ENCODE data around the gene AHRR. TPM values are rescaled to one million over a fixed set of nuclear protein-coding genes. Genes with fewer than 3 reads are reported as not detected.

Gene AHRR
- total RNA-seq, 1 donor from 2014 or later, result 18.7 TPM

DNA sequence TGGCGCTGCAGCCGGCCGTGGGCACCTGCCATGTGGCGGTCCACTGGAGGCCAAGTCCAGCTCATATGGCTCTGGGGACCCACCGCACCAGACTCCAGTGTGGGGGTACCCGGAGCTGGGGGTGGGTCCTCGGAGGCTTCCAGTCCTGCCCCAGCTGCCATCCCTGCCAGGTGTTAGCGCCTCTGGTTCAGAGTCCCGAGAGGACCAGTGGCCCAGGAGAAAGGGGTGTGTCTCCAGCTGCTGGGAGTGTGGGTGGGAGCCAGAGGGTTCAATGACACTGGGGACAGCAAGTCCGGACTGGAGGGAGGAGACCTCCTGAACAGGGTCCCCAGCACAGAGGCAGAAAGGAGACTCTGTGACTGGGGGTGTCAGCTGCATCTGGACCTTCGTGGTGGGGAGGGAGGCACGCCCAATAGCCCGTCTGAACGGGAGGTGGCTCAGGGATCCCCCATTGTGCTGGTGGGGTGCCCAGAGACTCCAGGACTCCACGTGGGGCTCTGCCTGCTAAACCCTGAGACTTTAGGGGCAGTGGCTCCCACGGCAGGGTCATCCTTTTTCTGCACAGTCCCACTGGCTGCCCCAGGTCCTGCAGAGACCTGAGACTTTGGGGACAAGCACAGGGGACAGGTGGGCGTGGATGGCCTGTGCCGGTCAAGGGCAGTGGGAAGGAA is 2.4 kb upstream of the AHRR start:
- intact Hi-C loops (cut with micrococcal nuclease), result no loop called here

DNA sequence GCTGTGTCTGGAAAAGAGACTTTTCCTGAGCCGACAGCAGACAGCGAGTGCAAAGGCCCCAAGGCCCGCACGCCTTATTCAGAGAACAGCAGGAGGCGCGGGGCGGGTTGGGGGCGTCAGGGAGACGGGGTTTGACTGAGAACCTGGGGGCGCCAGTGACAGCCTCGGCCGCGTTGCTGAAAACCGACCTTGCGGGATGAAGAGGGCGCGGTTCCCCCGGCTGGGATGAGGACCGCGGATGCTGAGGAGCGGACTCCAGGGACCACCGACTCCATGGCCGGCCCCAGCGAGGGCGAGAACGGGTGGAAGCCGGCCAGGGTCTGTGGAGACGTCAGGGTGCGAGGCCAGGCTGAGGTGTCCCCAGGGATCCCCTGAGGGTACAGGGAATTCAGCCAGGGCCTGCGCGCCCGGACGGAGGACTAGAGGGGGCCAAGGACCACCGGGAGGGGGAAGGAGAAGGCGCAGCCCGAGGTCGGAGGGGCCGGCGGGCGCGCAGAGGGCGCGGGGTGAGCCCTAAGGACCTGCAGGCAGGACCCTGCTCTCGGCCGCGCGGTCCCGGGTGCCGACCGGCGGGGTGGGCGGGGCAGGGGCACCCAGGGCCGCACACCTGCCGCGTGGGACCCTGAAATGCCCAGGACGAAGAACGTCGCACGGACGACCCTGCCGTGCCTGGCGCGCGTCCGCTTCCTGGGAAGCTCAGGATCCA is 837 bp upstream of the AHRR start:
- intact Hi-C loops (cut with micrococcal nuclease), result loop anchor here (1.0 to 5.0 kb wide), 3 partner anchors 100 to 207 kb away; no protein-coding TSS in a partner anchor

GRCh38 chr5:321726-322251 is 275 bp downstream of the AHRR start:
- intact Hi-C loops (cut with micrococcal nuclease), result loop anchor here (1.0 to 5.0 kb wide), 5 partner anchors 11 to 206 kb away; no protein-coding TSS in a partner anchor

DNA sequence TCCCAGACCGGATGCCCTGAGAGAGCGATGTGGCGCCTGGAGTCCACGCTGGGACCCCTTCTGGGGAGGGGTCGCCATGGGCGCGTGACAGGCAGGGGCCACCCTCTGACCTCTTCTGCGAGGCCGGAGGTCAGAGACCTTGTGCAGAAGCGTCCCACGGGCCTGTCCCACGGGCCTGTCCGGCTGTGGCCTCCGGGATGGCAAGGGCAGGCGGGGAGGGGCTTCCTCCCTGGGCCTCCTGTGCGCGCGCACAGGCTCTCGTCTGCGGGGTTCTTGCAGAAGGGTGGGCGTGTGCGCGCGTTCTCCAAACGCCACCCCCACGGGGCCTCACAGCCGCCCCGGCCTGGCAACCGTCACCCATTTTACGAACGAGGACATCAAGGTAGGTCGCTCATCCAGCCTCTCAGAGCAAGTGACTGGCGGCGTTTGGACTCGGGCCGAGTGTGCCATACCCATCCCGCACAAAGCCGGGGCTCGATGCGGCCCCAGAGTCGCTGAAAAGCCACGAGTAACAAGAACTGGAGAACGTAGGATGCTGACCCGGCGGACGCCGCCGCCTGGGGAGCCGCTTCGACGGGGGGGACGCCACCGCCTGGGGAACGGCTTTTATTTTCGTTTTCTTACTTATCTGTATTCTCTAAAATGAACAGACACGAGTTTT is 897 bp downstream of the AHRR start:
- intact Hi-C loops (cut with micrococcal nuclease), result loop anchor here (1.0 to 5.0 kb wide), 3 partner anchors 10 to 205 kb away; no protein-coding TSS in a partner anchor

GRCh38 chr5:322942-323879 is 1.7 kb downstream of the AHRR start:
- intact Hi-C loops (cut with micrococcal nuclease), result loop anchor here (1.0 to 5.0 kb wide), 3 partner anchors 9 to 204 kb away; no protein-coding TSS in a partner anchor

DNA sequence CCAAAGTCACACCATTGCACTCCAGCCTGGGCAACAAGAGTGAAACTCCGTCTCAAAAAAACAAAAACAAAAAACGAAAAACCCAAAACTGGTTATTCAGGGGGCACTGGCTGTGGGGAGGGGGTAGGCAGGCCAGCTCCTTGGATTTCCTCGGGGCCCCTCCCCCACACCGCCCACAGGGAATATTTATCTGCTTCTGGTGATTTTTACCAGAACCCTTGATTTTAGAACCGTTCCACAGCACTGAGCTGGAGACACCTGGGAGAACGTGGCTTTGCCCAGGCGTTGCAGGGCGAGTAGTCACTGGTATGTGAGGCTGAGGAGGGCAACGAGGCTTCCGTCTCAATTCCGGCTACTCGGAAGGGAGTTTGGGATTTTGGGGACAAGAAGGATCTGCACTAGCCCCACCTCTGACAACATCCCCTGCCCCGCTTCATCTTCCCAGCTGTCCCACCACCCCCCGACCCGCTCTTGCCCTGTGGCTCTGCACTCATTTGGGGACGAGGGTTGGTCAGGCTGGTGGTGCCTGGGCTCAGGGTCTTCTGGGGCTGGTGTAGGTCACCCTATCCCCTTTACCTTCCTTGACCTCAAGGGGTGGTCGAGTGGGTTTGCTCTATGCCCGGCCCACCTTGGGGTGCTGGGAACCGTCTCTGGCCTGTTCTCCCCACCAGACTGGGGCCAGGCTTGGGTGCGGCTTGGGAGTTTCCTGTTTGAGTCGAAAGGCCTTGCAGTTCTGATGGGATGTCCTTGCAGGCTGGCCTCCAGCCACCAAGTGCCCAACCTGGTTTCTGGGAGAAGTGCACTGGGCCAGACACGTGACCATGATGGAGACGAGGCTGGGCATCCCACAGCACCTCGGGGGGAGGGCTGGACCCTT is 3.5 kb downstream of the AHRR start:
- intact Hi-C loops (cut with micrococcal nuclease), result loop anchor here (5.0 kb wide), 1 partner anchor 202 kb away; no protein-coding TSS in a partner anchor

- intact Hi-C loops (cut with micrococcal nuclease), result no loop called here
Measured at GRCh38 chr5:326109-326508, 4.6 kb downstream of the AHRR start.

DNA sequence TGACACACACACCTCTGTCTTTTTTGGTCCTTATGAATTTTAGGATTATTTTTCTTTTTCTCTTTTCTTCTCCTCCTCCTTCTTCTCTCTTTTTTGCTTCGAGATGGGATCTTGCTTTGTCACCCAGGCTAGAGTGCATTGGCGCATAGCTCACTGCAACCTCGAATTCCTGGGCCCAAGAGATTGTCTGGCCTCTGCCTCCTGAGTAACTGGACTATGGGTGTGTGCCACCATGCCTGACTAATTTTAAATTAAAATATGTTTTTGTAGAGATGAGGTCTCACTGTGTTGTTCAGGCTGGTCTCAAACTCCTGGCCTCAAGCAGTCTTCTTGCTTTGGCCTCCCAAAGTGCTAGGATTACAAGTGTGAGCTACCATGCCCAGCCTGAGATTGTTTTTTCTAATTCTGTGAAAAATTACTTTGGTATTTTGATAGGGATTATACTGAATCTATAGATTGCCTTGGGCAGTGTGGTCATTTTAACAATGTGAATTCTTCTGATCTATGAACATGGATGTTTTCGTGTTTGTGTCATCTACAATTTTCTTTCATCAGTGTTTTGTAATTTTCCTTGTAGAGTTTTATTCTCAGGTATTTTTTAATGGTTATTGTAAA is 7.7 kb downstream of the AHRR start:
- intact Hi-C loops (cut with micrococcal nuclease), result no loop called here

DNA sequence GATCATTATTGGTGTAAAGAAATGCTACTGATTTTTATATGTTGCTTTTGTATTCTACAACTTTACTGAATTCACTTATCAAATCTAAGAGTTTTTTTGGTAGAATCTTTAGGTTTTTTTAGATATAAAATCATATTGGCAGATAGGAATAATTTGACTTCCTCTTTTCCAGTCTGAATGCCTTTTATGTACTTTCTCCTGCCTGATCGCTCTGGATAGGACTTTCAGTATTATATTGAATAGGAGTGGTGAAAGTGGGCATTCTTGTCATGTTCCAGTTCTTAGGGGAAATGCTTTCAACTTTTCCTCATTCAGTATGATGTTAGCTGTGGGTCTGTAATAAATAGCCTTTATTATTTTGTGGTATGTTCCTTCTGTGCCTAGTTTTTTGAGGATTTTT is 8.3 kb downstream of the AHRR start:
- intact Hi-C loops (cut with micrococcal nuclease), result loop anchor here (5.0 kb wide), 1 partner anchor 112 kb away; the partner anchor contains the start of genes CCDC127 and SDHA

DNA sequence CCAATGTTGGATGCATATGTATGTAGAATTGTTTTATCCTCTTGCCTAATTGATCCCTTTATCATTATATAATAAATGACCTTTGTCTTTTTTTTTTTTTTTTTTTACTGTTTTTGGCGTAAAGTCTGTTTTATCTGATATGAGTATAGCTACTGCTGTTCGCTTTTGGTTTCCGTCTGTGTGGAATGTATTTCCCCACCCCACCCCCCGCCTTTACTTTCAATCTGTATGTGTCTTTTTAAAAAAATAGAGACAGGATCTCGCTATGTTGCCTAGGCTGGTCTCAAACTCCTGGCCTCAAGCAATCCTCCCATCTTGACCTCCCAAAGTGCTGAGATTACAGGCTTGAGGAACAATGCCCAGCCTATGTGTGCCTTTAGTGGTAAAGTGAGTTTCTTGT is 11.3 kb downstream of the AHRR start:
- intact Hi-C loops (cut with micrococcal nuclease), result loop anchor here (1.0 to 5.0 kb wide), 5 partner anchors 11 to 116 kb away; partner anchors contain the start of genes CCDC127, PDCD6 and SDHA

GRCh38 chr5:333945-334344 is 12.4 kb downstream of the AHRR start:
- intact Hi-C loops (cut with micrococcal nuclease), result loop anchor here (1.0 to 5.0 kb wide), 4 partner anchors 45 to 117 kb away; partner anchors contain the start of genes CCDC127, PDCD6 and SDHA

- intact Hi-C loops (cut with micrococcal nuclease), result loop anchor here (5.0 kb wide), 1 partner anchor 118 kb away; the partner anchor contains the start of genes CCDC127 and SDHA
Measured at GRCh38 chr5:334903-335739, 13.6 kb downstream of the AHRR start.

DNA sequence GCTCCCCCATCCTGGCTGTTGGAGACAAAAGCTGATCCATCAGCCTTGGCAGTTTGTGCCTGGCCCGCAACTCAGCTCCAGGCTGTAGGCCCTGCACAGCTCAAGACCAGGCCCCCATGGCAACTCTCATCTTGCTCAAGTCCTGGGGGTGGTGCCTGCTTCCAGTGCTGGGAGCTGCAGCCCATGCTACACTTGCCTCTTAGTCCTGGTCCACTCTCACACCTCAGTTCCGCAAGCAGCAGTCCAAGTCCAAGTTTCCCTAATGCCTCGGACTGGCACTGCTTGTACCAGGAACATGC is 14.2 kb downstream of the AHRR start:
- intact Hi-C loops (cut with micrococcal nuclease), result no loop called here

GRCh38 chr5:337563-338130 is 16.1 kb downstream of the AHRR start:
- intact Hi-C loops (cut with micrococcal nuclease), result no loop called here

DNA sequence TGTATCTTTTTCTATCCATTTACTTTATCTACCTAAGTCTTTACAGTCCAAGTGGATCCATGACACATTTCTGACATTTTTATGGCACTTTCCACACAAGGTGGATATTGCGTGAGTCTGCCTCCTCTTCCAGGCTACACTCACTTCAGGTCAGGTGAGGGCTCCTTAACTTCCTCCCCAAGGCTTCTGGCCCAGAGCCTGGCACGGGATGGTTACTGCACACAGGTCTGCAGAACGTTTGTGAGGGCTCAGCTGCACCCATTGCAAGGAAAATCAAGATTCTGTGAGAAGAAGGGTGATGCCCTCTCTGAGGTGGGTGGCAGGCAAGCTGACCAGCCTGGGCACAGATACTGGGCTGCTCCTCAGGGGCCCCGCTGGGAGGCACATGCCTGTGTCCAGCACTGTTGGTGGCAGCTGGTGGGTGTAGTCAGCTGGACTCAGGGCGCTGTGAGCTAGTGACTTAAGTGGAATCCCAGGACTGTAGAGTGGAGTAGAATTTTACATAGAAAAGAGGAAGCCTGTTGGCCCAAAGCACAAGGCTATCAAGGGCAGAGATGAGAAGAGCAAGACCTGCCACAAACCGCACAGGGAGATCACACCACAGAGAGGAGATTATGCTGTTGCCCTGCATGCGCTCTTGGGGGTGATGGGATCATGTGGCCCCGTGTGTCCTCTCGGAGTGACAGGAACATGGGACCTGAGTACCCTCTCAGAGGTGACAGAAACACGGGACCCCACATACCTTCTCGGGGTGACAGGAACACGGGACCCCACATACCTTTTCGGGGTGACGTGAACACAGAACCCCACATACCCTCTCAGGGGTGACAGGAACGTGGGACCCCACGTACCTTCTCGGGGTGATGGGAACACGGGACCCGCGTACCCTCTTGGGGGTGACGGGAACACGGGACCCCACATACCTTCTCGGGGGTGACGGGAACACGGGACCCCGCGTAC is 21.3 kb downstream of the AHRR start:
- intact Hi-C loops (cut with micrococcal nuclease), result no loop called here

All from T-helper 1 cell treated with Interleukin-12 subunit alpha and Interleukin-12 subunit beta and Interleukin-4 antibody, amounts not matched to agents 30 ng/mL and 1 ng/mL, for 36 hours (primary cell).